Midbrain (tissue), 1 donor: ENCODE results near the gene AKAP7.
"Not testable (repeated sequence)": the region's sequence is repeated elsewhere in the genome, so short reads cannot be mapped to it uniquely, and the experiment has no call there.

ENCODE experiments used
- DNase-seq: peaks from one replicate; lab custom pipeline; 2025; lab: John Stamatoyannopoulos, UW

The AKAP7 gene

GRCh38 chr6:131293472-131293911 is 158.2 kb downstream of the AKAP7 start:
- no peak for DNase-seq

- no peak for DNase-seq
These were observed 159.8 kb downstream of the AKAP7 start for GRCh38 chr6:131295081-131295480.

DNA sequence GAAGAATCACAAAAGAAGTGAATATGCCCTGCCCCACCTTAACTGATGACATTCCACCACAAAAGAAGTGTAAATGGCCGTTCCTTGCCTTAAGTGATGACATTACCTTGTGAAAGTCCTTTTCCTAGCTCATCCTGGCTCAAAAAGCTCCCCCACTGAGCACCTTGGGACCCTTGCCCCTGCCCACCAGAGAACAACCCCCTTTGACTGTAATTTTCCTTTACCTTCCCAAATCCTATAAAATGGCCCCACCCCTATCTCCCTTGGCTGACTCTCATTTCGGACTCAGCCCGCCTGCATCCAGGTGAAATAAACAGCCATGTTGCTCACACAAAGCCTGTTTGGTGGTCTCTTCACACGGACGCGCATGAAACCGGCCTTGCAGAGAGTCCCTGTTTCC is 165.6 kb downstream of the AKAP7 start:
- DNase-seq: not testable (repeated sequence)

GRCh38 chr6:131303338-131303930 is 168.2 kb downstream of the AKAP7 start:
- DNase-seq: no peak

DNA sequence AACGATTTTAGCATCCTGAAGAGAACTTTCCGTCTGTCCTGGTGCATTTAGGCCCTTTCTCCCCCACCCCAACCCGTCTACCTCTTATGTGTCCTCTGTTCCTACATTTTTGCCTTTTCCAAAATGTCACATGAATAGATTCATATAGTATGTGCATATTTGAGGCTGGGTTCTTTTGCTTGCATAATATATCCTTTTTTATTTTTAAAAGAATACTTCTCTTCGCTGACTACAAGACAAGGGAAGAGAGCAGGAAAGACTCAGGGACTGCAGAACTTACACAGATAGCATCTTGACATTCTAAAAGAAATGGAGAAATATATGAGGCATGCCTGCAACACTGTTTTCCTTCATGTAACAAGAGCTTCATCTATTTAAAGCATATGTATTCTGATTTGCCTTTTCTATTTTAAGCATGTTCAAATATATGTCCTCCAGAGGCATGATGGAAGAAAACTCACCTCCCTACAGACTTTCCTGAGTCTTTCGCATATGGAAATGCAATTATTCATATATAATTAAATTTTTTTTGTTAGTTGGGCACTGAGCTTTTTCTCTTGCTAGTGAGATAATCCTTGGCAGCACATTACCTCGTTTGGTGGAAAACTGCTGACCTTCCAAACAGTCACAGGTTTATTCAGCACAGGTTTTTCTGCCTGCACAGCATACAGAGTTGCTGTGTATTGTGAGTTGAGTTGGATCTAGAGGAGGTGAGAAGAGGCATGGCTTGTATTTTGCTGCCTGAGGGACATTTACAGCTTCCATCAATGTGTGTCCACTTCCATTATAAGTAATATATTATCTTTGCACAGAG is 170.0 kb downstream of the AKAP7 start:
- DNase-seq: no peak

DNA sequence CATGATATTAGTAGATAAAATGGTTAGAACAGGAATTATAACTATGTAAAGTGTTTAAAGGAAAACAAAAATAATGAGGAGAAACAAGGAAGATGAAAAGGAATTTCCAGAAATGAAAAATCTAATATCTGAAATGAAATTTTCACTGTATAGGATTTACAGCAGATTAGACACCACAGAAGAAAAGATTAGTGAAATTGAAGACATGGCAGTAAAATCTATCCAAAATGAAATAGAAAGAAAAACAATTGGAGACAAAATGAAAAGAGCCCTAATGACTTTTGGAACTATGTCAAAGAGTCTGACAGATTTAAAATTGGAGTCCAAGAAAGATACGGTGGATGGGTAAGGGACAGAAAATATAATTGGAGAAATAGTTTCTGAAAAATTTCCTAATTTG is 174.2 kb downstream of the AKAP7 start:
- DNase-seq: no peak

DNA sequence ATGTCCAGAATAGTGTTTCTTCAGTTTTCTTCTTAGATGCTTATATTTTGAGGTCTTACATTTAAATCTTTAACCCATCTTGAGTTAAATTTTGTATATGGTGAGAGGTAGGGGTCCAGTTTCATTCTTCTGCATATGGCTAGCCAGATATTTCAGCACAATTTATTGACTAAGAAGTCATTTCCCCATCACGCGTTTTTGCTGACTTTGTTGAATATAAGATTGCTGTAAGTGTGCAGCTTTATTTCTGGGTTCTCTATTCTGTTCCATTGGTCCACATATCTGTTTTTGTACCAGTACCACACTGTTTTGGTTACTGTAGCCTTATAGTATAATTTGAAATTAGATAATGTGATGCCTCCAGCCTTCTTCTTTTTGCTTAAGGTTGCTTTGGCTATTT is 179.6 kb downstream of the AKAP7 start:
- DNase-seq: no peak

GRCh38 chr6:131316654-131317053 is 181.4 kb downstream of the AKAP7 start:
- no peak for DNase-seq

- no peak for DNase-seq
These were observed 182.2 kb downstream of the AKAP7 start for GRCh38 chr6:131317516-131317915.

GRCh38 chr6:131321589-131321988 is 186.3 kb downstream of the AKAP7 start:
- no peak for DNase-seq

GRCh38 chr6:131322125-131322524 is 186.9 kb downstream of the AKAP7 start:
- DNase-seq: no peak

GRCh38 chr6:131325669-131326068 is 190.4 kb downstream of the AKAP7 start:
- not testable (repeated sequence) for DNase-seq

DNA sequence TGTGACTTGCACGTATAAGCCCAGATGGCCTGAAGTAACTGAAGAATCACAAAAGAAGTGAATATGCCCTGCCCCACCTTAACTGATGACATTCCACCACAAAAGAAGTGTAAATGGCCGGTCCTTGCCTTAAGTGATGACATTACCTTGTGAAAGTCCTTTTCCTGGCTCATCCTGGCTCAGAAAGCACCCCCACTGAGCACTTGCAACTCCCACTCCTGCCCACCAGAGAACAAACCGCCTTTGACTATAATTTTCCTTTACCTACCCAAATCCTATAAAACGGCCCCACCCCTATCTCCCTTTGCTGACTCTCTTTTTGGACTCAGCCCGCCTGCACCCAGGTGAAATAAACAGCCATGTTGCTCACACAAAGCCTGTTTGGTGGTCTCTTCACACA is 193.5 kb downstream of the AKAP7 start:
- DNase-seq: not testable (repeated sequence)

DNA sequence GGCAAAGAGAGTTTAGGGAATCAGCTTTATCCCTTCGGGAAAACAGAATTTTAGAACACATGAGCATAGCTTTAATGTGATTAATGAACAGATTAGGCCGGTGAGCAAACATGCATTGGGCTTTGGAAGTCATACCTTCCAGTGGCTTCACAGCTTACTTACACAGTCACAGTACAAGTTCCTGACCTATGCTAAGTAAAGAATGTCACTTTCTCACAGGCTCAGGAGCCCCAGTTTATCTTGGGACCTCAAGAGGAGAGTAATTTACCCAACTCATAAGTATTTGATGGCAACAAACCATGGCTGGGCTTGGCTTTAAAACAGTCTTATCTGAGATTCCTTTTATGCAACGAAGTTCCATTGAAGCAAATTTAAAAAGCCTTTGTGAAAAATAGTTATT is 195.9 kb downstream of the AKAP7 start:
- DNase-seq: no peak

- DNase-seq: no peak
These were observed 196.9 kb downstream of the AKAP7 start for GRCh38 chr6:131331873-131332781.
